ENCODE measurements around the gene KDSR. TPM values are rescaled to one million over a fixed set of nuclear protein-coding genes. Genes with fewer than 3 reads are reported as not detected.
A peak's percentile ranks its signal among the peaks of the same experiment; 100 is the strongest.
"Not testable (repeated sequence)": the region's sequence is repeated elsewhere in the genome, so short reads cannot be mapped to it uniquely, and the experiment has no call there.

Gene KDSR
- total RNA-seq, 1 donor from 2014 or later: 17.7 TPM

DNA sequence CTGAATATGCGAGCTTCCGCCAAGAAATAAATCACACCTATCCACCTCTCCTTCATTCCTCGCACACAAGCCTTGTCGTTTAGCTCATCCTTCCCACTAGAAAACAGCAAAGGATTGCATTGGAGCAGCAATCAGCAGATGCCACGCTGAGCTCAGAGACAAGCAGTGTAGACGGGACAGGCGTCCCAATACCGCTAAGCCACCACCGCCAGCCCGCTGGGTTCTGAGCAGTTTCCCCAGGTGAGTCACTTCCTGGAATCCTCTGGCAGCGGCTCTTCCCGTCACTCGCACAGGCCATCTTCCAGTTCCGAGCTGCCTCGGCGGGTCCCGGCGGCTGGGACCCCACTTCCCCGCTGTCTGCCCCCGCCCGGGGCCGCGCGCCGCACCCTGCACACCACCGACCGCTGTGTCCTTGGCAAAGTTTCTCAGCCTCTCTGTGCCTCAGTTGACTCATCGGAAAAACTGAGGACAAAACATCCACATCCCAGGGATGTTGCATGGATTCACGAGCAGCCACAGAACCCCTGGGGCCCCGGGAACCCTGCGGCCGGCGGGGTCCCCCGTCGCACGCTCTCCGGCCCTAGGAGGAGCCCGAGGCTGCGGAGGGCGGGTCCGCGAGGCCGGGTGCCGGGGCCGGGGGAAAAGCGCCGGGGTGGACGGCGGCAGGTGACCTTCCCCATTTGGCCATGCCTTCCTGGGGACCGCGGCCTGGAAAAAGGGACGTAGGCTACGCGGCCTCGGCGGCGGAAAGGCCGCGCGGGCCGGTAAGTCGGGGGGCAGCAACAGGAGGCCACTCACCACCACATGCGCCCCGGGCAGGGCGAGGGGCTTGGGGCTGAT lies 573 bp downstream of the KDSR start:
- peak; percentile 75 to 79 for DNase-seq (ENCODE audit: low read depth in 2 of 2)

DNA sequence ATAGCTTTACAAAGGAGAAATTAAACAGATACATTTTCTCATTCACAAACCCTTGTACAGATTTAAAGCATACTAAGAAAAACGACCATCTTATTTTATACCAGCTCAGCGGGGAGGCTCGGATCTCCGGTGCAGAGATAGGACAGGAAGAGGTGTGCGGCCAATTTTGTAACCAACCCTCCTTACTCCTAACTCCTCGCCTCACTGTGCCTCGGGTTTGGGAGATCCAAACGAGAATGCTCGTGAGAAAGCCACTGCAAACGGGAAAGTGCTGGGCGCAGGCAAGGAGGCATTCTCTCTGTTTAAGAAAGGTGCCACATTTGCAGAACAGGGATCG lies 1.2 kb downstream of the KDSR start:
- peak in 1 of 2 donors; percentile 7 for DNase-seq (ENCODE audit: low read depth in 2 of 2)

DNA sequence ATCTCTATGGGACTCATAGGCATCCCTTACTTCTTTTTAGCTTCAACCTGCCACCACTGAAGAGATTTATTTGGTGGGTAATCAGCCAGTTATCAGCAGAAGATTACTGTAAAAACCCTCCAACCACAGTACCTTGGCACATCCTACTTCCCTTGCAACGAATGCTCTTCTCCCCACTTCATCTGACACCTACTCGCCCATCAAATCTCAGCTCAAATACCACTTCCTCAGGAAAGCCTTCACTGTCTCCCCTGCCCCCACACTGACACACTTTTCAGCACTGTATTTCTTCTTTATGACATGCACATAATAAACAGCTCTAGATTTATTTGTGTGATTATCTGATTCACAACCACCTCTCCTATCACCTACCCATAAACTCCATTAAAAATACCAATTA lies 3.1 kb downstream of the KDSR start:
- DNase-seq (ENCODE audit: low read depth in 2 of 2): no peak

DNA sequence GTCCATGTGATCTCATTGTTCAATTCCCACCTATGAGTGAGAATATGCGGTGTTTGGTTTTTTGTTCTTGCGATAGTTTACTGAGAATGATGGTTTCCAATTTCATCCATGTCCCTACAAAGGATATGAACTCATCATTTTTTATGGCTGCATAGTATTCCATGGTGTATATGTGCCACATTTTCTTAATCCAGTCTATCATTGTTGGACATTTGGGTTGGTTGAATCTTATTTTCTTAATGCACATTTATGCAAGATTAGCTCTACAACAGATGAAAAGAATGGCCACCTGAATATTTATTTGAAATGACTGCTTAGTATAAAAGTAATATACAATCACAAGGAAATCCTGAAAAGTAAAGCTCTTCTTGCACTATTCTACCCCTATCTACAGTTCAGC lies 3.6 kb downstream of the KDSR start:
- not testable (repeated sequence) for DNase-seq (ENCODE audit: low read depth in 2 of 2)

DNA sequence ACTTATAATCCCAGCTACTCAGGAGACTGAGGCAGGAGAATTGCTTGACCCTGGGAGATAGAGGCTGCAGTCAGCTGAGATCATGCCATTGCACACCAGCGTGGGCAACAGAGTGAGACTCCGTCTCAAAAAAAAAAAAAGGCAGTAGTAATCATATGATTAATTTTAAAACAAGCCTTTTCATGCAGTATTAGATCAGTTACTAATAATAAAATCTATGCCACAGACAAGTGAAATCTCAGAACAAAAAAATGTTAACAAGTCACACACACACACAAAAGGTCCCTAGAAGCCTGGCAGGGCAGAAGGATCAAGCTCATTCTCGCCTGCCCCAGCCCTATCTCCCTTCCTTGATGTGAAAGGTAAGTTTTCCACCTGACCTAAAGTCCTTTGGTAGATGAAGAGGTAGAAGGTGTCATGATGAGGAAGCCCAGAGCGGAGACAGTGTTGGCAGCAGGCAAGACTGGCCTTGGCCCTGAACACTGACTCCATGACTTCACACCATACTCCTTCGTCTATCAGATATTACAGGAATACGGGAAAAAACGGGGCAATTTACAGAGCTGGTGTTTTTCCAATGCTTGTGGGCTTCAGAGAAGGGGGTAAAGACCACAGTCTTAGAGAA lies 10.6 kb downstream of the KDSR start:
- DNase-seq (ENCODE audit: low read depth in 2 of 2): no peak

DNA sequence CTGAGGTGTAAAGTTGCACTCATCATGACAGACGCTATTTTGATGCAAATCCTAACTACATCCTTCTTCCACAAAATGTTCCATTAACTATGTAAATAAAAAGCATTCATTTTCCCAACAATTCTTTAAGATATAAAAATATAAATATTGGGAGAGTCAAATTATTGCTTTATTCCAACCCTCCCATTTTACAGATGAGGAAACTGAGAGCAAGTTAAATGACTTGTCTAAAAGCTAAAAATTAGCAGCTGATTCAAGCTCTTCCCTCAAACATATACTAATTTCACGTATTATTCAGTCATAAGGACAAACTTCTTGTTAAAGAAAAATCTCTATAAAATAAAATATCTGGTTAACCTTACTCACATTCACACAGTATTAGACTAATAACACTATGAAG lies 16.8 kb downstream of the KDSR start:
- no peak for DNase-seq (ENCODE audit: low read depth in 2 of 2)

DNA sequence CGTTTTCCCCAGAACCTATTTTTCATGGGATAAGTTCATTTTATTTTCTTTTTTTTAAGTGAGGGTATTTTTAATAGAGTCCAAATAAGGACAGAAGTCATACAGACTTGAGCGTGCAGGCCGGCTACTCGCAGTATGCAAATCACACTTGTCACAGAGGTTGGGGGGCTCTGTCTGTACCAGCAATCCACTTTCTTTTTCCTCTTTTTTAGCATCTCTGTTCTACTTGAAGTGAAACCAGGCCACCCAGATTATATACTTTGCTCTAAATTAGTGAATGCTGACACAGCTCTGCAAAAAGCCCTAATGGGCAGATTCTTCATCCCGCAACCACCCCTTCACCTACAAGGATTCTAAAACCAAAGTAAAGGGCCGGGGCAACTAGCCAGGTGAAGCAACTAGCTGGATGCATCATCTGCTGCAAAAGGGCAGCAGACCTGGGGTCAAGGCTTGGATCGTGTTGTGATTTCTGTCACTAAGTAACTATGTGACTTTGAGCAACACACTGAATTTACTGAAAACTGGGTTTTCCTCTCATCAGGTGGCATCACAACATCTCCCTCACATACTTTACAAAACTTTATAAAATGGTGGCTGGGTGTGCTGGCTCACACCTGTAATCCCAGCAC lies 18.4 kb downstream of the KDSR start:
- no peak for DNase-seq (ENCODE audit: low read depth in 2 of 2)

DNA sequence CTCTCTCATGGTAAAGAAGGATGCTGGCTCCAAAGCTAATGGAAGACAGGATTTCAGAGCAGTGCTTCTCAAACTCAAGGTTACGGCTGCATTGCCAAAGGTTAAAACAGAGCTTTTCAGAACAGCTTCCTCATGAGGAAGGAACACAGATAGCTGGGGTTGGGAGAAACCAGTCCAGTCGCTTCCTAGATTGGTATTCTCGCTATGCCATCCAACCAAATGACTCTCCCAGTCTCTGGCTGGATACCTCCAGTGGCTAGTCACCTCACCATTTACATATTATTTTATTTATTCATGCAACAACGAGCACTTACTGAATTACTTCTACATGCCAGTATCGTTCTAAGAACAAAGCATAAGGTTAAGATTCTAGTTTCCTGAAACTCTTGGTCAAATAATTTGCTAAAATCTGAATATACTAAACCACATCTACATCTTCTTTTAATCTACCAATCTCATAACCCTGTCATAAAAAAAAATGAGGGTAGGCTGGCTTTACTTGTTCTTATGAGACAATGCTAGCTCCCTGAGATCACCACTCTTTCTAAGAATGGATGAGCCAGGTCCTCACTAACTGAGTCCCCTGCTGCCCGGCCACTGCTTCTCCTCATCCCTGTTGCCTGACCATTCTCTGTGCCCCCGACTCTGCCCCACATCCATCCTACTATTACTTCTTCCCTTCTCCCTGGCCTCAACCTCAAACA lies 20.4 kb downstream of the KDSR start:
- no peak for DNase-seq (ENCODE audit: low read depth in 2 of 2)

DNA sequence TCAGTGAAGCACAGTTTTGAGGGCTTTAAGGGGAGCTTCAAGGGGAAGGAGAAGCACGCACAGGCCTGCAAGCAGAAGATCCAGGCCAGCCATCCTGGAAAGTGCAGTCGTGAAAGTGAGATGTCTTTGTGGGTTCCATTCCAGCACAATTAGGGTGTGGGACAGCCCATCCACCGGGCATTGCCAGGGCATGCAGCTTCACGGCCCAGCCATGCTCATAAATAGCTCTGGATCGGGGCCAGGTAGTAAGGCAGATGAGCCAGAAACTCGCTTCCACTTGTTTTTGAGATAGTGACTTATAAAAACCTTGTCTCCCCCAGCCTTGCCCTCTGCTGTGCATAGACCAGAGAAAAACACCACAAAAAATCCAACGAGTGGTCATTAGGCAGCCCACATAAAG lies 21.0 kb downstream of the KDSR start:
- DNase-seq (ENCODE audit: low read depth in 2 of 2): peak in 1 of 2 donors; percentile 32

DNA sequence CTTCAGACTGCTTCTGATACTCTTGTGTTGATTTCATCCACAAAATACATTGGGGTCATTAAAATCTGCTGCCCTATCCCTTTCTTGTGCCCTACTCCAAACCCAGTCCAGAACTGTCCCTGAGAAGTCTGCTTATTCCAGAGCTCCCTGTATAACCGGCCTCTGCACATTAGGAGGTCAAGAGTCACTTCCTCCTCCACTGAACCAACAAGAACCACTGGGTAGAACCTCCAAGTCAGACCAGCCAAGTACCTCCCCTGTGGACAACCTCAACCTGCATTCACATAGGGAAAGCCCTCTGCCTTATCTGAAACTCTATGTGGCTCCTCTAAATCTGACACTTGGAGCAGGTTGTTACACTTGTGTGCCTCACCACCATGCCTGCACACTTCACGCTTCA lies 22.1 kb downstream of the KDSR start:
- no peak for DNase-seq (ENCODE audit: low read depth in 2 of 2)

DNA sequence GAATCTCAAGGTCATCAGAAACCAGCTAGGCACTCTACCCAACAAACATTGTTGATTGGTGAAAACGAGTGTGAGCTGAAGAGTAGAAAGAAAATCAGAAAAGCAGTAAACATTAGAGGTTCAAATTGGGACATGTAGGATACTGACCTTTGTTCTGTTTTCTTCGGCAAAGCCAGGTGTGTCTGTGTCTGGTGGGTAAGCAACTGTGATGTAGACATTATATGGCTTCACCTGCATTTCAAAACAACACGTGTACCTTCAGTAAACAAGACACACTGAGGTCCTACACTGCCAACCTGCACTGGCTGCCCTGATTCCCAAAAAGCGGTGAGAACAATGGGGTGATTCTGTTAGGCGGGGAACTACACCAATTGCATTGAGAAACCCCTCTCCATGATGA lies 22.7 kb downstream of the KDSR start:
- no peak for DNase-seq (ENCODE audit: low read depth in 2 of 2)

DNA sequence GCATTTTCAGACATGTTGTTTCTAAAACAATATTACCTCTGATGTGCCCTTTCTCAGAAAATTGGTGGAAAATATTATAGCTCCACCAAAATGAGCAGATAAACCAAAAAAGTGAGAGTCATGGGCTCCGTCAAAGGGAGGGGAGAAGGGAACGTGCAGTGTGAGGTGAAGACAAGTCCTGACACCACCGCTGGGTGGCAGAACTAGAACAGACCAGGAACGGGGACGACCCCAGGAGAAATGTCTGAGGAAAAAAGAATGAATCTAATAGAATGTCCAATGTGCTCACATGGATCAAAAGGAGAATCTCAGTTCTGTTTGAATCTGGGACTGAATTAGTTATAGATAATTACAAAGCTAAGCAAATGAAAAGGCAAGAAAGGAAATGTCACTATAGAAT lies 24.8 kb downstream of the KDSR start:
- DNase-seq (ENCODE audit: low read depth in 2 of 2): peak; percentile 33 to 62

DNA sequence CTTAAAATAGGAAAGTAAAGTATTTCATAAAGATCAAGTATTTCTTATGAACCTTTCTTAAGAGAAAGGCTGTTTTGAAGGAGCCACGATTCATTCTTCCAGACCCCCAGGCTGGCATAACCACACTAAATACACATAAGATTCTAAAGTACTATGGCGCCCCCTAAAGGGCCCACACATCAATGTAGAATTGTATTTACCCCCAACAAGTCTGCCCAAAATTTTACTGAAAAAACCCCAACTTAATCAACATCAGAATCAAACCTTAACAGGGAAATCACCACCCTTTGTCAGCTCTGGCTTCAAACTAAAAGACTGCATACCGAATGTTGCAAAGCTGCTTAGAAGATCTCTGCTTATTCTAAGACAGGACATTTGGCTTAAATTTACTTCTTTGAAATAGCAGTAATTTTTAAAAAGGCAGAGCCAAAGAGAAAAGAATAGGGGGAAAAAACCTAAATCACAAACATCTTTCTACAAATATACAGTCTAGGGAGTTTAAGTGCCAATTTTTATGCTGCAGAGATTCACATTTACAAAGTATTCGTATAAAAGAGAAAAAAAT lies 27.0 kb downstream of the KDSR start:
- peak; percentile 54 to 55 for DNase-seq (ENCODE audit: low read depth in 2 of 2)

DNA sequence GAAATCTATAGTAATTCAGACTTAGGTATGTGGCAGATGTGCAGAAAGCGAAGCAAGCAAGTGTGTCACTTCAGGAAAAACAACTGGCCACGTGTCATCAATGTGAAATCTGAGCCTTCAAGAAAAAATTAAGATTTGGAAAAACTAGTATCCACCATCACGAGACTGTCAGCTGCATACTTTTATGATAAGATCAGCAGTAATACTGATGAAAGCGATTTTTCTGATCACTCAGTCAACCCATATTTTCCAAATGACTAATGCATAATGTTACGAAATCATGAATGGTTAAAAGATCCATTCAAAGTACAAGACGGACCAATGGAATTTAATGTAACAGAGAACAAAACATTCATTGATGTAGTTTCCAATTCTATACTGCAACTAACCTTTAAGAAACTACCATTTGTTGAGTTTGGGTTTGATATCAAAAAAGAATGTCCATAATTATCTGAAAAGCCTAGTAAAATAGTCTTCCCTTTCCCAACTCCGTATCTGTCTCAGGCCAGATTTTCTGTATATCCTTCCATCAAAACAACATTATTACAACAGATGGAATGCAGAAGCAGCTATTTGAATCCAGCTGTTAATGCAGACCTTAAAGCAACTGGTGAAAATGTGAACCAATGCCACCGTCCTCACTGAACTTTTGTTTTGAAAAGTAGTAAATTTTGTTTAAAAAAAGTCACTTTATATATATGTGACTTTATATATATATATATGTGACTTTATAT lies 30.5 kb downstream of the KDSR start:
- DNase-seq (ENCODE audit: low read depth in 2 of 2): peak; percentile 55 to 76

DNA sequence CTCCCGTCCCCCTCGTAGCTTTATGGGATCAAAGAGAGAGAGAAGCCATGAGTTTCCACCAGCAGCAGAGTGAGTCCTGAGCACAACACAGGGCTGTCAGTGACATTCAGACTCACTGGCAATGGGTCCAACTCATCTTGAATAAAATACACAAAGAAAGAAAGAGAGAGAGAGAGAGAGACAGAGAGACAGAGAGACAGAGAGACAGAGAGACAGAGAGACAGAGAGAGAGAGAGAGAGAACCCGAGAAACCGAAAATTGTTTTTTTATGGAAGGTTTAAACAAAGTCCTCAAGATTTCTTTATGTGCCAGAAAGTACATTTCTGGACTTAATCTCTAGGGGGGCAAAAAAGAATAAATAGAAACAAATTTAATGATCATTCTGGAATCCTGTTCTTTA lies 35.9 kb downstream of the KDSR start:
- no peak for DNase-seq (ENCODE audit: low read depth in 2 of 2)

DNA sequence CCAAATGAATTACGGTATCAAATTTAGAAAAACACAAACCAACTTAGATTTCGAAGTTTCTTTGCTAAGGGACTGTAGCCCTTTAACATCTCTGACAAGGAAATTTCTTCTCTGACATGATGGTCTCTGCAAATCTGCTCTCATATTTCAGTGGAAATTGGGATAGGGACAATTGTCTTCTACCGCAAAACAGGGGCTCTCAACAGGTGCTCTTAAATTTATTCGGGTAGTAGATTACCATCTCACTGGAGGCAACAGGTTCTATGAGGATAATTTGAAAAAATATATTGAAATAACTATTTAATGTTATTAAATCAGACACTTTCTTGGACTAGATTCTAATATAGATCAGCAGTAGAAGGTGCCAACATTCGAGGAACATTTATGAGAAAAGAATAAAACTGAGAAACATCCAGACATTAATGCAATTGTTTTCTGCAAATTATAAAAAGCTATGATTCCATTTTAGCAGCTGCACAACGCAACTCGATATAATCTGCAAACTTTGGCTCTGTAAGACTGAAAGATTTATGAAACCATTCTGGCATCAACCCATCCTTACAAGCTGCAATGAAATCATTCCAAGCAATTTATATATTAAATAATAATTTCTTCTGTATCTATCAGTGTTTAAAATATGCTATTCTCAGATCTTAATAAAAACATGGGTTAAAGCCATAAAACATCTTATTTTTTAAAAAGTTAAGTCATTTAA lies 37.4 kb downstream of the KDSR start:
- no peak for DNase-seq (ENCODE audit: low read depth in 2 of 2)

DNA sequence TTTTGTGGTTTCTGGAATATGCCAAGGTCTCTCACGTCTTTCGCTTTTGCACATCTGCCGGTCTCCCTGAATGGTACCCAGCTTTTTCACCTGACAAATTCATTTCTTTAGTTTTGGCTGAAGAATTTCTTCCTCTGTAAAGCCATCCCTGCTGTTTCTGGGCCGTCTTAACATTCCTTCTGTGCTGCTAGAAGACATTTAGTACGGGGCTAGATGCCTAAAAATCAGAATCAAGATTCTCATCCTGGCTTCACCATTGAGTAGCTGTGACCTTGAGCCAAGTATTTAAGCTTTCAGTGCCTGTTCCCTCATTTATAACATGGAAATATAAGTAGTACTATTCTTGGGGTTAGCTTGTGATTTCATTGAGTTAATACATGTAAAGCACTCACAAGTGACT lies 41.0 kb downstream of the KDSR start:
- no peak for DNase-seq (ENCODE audit: low read depth in 2 of 2)

DNA sequence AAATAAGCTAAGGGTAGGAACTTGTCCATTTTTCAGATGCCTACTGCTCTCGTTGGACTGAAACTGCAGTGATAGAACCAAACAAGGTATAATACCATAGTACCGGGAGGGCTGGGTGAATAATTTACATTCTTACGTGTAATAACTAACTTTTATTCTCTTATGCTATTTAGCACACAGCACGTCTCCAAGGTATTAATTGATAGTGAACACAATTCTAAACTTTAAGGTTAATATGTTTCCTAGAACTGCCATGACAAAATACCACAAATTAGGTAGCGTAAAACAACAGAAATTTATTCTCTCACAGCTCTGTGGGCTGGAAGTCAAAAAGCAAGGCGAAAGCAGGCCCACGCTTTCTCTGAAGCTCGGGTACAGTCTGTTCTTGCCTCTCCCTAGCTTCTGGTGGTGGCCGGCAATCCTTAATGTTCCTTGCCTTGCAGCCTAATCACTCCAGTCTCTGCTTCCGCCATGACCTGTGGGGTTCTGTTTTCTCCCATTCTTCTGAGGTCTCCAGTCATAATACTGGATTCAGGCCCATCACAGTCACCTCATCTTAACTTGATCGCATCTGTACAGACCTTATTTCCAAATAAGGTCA lies 41.8 kb downstream of the KDSR start:
- DNase-seq (ENCODE audit: low read depth in 2 of 2): no peak

DNA sequence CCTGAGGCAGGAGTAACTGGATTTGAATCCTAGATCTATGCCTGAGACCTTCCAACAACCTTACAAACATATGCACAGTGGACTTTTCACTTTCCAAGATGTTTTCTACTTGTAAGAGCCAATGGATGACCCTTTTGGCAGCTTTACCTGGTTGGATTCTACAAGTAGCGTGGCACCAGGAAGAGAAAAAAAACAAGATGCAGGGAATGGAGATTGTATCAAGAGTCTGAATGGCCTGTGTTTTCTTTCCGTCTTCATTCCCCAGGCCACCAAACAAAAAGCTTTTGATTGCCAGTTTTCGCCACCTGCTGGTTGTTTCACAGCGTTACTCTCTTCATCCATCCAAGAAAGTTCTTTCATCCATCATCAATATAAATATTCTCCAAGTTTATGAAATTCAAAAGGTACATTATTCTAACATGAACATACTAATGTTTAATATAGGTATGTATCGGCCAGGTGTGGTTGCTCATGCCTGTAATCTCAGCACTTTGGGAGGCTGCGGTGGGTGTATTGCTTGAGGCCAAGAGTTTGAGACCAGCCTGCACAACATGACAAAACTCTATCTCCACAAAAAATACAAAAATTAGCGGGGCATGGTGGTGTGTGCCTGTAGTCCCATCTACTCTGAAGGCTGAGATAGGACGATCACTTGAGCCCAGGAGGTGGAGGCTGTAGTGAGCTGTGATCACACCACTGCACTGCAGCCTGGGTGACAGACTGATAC lies 43.9 kb downstream of the KDSR start:
- peak; percentile 78 for DNase-seq (ENCODE audit: low read depth in 2 of 2)

Measured in lung microvascular endothelial cell (primary cell).